GM18520 (cell line): Measurements from ENCODE around the gene RASA3.
"Not testable (repeated sequence)": the region's sequence is repeated elsewhere in the genome, so short reads cannot be mapped to it uniquely, and the experiment has no call there.

Experiments used
- ATAC-seq: cut with Tn5 transposase; IDR thresholded peaks from one replicate; pipeline ENCODE4 v1.9.1; 2021; ENCODE audit not compliant: unreplicated experiment

RASA3 gene

GRCh38 chr13:114082849-114083645, 49.4 kb downstream of the RASA3 start:
- no peak for ATAC-seq

GRCh38 chr13:114081761-114082681, 50.4 kb downstream of the RASA3 start:
- no peak for ATAC-seq

- ATAC-seq = no peak
Measured at GRCh38 chr13:114080739-114081561, 51.5 kb downstream of the RASA3 start.

- ATAC-seq = no peak
Measured at GRCh38 chr13:114079601-114080536, 52.6 kb downstream of the RASA3 start.

- ATAC-seq = no peak
Measured at GRCh38 chr13:114078461-114079451, 53.7 kb downstream of the RASA3 start.

- ATAC-seq = no peak
Measured at GRCh38 chr13:114077933-114078325, 54.5 kb downstream of the RASA3 start.

GRCh38 chr13:114077099-114077932, 55.1 kb downstream of the RASA3 start:
- ATAC-seq = no peak

GRCh38 chr13:114076329-114077090, 55.9 kb downstream of the RASA3 start:
- ATAC-seq = no peak

- ATAC-seq = not testable (repeated sequence)
Measured at GRCh38 chr13:114075811-114076210, 56.6 kb downstream of the RASA3 start.

- ATAC-seq = no peak
Measured at GRCh38 chr13:114074671-114075315, 57.6 kb downstream of the RASA3 start.

- no peak for ATAC-seq
Measured at GRCh38 chr13:114073881-114074612, 58.4 kb downstream of the RASA3 start.

GRCh38 chr13:114072421-114072820, 60.0 kb downstream of the RASA3 start:
- ATAC-seq = no peak

- no peak for ATAC-seq
Measured at GRCh38 chr13:114071991-114072390, 60.4 kb downstream of the RASA3 start.

- no peak for ATAC-seq
Measured at GRCh38 chr13:114071410-114071809, 61.0 kb downstream of the RASA3 start.

GRCh38 chr13:114070098-114070799, 62.2 kb downstream of the RASA3 start:
- no peak for ATAC-seq
